Lung (tissue), 12 donors: ENCODE measurements around the gene MIOX. TPM values are rescaled to one million over a fixed set of nuclear protein-coding genes. Genes with fewer than 3 reads are reported as not detected.

ENCODE experiments used
- ATAC-seq: fragments of 200-7000 bp; cut with Tn5 transposase; one replicate; pipeline ENCODE4 v1.9.1; 2020; ENCODE audit warnings: moderate number of reproducible peaks; ENCODE audit not compliant: insufficient read depth, low FRiP score
- DNase-seq, 3 donors: peaks; one replicate each; pipeline ENCODE4 v3.0.0-alpha.2; 2013 to 2017
- H3K27ac ChIP-seq, 2 donors: one replicate each; pipeline ENCODE4 v1.5.1; 2013; ENCODE audit warnings: mild to moderate bottlenecking in 2 of 2, moderate library complexity in 2 of 2, control low read depth in 1 of 2, inconsistent platforms in 1 of 2, low read depth in 1 of 2, low read length in 1 of 2
- H3K27me3 ChIP-seq, 3 donors: one replicate each; pipeline ENCODE4 v1.5.1; 2013; ENCODE audit warnings: low read length in 2 of 3; ENCODE audit not compliant: control insufficient read depth in 3 of 3, insufficient read depth in 3 of 3
- H3K36me3 ChIP-seq, 4 donors: one replicate each; pipeline ENCODE4 v1.5.1; 2013; ENCODE audit warnings: low read length in 4 of 4, mild to moderate bottlenecking in 1 of 4, moderate library complexity in 1 of 4; ENCODE audit not compliant: control insufficient read depth in 4 of 4, insufficient read depth in 4 of 4
- H3K4me1 ChIP-seq, 5 donors: one replicate each; pipeline ENCODE4 v1.5.1; 2013; ENCODE audit warnings: low read length in 5 of 5, mild to moderate bottlenecking in 2 of 5, moderate library complexity in 1 of 5; ENCODE audit not compliant: control insufficient read depth in 5 of 5, insufficient read depth in 5 of 5
- H3K4me3 ChIP-seq: one replicate; pipeline ENCODE4 v1.5.1; 2013; ENCODE audit warnings: mild to moderate bottlenecking, control low read depth, moderate library complexity
- H3K9ac ChIP-seq, 2 donors: one replicate each; pipeline ENCODE4 v1.5.1; 2013; ENCODE audit warnings: low read length in 2 of 2, control low read depth in 1 of 2; ENCODE audit not compliant: insufficient read depth in 1 of 2
- H3K9me3 ChIP-seq, 4 donors: one replicate each; pipeline ENCODE4 v1.5.1; 2013; ENCODE audit warnings: low read length in 3 of 4, mild to moderate bottlenecking in 1 of 4, moderate library complexity in 1 of 4; ENCODE audit not compliant: control insufficient read depth in 4 of 4, insufficient read depth in 3 of 4
- WGBS, 2 donors: extraction: QIAGEN DNeasy Blood & Tissue Kit; methylation state at CpG; one replicate each; pipeline ENCODE4 v1.1.7; 2013; 5-methylcytosine and 5-hydroxymethylcytosine counted together
- polyA plus RNA-seq, 2 donors: library from polyadenylated mRNA; stranded (reverse); fragments of 200-250 nt; gene quantifications; one replicate each; pipeline ENCODE4 v1.2.1, GENCODE V29; 2013
- total RNA-seq, 2 donors: library from RNA; depleted of rRNA in 1 of 2; stranded (reverse); fragments of >200 nt in 1 of 2; gene quantifications; one replicate each; pipeline ENCODE4 v1.2.1, GENCODE V29; 2014 to 2021
- TF ChIP-seq, protein P1 (sequence below): IDR thresholded peaks from 2 replicates; pipeline ENCODE4 v1.5.1; 2012; ENCODE audit warnings: mild to moderate bottlenecking; ENCODE audit errors: control extremely low read depth, extremely low read depth
- donor health status: control.
- donor health status: control.
- donor health status: Bipolar disorder and iron deficiency.
- donor health status: healthy.
- donor health status: DM: yes; HTN: yes; CAD: no.

Gene MIOX
- total and polyA plus RNA-seq, 4 donors, result 0.08 TPM; not detected in 3

GRCh38 chr22:50446708-50447575 lies 39.7 kb upstream of the MIOX start:
- Histone ChIP-seq H3K9me3 (no peaks in the 10 kb centered on the region), H3K9ac (no peak overlapping the region), H3K4me1 (peaks cover 0 to 17% (median 3%) of the 10 kb centered on the region in 5 donors), H3K27me3 (no peaks in the 10 kb centered on the region), H3K36me3 (peaks cover 4 to 51% (median 14%) of the 10 kb centered on the region in 4 donors), H3K4me3 (no peak overlapping the region), H3K27ac (no peak overlapping the region)
- TF ChIP-seq, protein P1, sequence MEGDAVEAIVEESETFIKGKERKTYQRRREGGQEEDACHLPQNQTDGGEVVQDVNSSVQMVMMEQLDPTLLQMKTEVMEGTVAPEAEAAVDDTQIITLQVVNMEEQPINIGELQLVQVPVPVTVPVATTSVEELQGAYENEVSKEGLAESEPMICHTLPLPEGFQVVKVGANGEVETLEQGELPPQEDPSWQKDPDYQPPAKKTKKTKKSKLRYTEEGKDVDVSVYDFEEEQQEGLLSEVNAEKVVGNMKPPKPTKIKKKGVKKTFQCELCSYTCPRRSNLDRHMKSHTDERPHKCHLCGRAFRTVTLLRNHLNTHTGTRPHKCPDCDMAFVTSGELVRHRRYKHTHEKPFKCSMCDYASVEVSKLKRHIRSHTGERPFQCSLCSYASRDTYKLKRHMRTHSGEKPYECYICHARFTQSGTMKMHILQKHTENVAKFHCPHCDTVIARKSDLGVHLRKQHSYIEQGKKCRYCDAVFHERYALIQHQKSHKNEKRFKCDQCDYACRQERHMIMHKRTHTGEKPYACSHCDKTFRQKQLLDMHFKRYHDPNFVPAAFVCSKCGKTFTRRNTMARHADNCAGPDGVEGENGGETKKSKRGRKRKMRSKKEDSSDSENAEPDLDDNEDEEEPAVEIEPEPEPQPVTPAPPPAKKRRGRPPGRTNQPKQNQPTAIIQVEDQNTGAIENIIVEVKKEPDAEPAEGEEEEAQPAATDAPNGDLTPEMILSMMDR, result no peak
- WGBS, 2 donors, result 87 to 89% methylated on average over 54 of the region's 54 CpGs
- DNase-seq (no peak), ATAC-seq (no peak)

- ATAC-seq, result no peak
Observed at GRCh38 chr22:50447576-50448551, 38.8 kb upstream of the MIOX start.

DNA sequence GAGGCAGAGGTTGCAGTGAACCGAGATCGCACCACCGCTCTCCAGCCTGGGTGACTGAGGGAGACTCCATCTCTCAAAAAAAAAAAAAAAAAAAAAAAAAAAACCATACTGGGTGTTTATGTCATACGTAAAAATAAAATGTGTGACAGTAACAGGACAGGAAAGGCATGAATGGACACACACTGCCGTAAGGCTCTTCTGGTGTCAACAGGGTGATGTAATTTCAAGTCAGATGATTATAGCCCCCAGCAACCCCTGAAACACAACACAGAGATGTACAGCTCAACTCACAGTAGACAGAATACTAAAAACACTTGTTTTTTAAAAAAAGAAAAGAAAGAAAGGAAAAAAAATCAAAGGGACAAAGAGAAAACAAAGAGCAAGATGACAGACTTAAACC lies 34.0 kb upstream of the MIOX start:
- H3K9ac ChIP-seq, result no peak overlapping the region
- H3K4me1 ChIP-seq, result peaks cover 0 to 4% (median 0%) of the 10 kb centered on the region in 5 donors
- DNase-seq (no peak), ATAC-seq (no peak)
- no peak overlapping the region for H3K4me3 ChIP-seq
- H3K27ac ChIP-seq, result no peak overlapping the region
- peaks cover 9 to 56% (median 25%) of the 10 kb centered on the region in 4 donors for H3K36me3 ChIP-seq
- H3K27me3 ChIP-seq, result no peaks in the 10 kb centered on the region
- TF ChIP-seq, protein P1, result no peak
- 87 to 91% methylated on average over 5 of the region's 5 CpGs for WGBS, 2 donors
- H3K9me3 ChIP-seq, result peaks cover 0 to 2% (median 0%) of the 10 kb centered on the region in 4 donors

More at GRCh38 chr22:50447576-50448551, 38.8 kb upstream of the MIOX start:
- no peak overlapping the region for H3K4me3 ChIP-seq
- H3K27ac ChIP-seq, result no peak overlapping the region
- TF ChIP-seq, protein P1, result no peak
- H3K4me1 ChIP-seq, result peaks cover 0 to 17% (median 3%) of the 10 kb centered on the region in 5 donors
- no peak overlapping the region for H3K9ac ChIP-seq
- H3K9me3 ChIP-seq, result no peaks in the 10 kb centered on the region
- 89 to 91% methylated on average over 27 of the region's 27 CpGs for WGBS, 2 donors
- no peak for DNase-seq
- H3K27me3 ChIP-seq, result no peaks in the 10 kb centered on the region
- H3K36me3 ChIP-seq, result peaks cover 8 to 48% (median 12%) of the 10 kb centered on the region in 4 donors
